Vagina (tissue), 2 donors: ENCODE measurements around the gene H6PD. TPM values are rescaled to one million over a fixed set of nuclear protein-coding genes. Genes with fewer than 3 reads are reported as not detected.

ENCODE experiments used
- DNase-seq, 2 donors: peaks; one replicate each; pipeline ENCODE4 v3.0.0-alpha.2; 2017; ENCODE audit errors: extremely low spot score in 2 of 2
- H3K27ac ChIP-seq: fragments of 200-600 bp; sonication (generic); one replicate; pipeline ENCODE4 v1.5.1; 2019
- H3K27me3 ChIP-seq: fragments of 200-600 bp; sonication (generic); one replicate; pipeline ENCODE4 v1.5.1; 2019
- H3K36me3 ChIP-seq, 2 donors: fragments of 200-600 bp; sonication (generic); one replicate each; pipeline ENCODE4 v1.5.1; 2017 to 2019
- H3K4me1 ChIP-seq: fragments of 200-600 bp; sonication (generic); one replicate; pipeline ENCODE4 v1.5.1; 2019
- H3K4me3 ChIP-seq, 2 donors: fragments of 200-600 bp; sonication (generic); 1 replicate in 1 of 2; 2 replicates in 1 of 2; pipeline ENCODE4 v1.5.1; 2016 to 2019
- H3K9me3 ChIP-seq: fragments of 200-600 bp; sonication (generic); one replicate; pipeline ENCODE4 v1.5.1; 2019
- CTCF ChIP-seq, 3 experiments: fragments of 450-650 bp in 2 of 3; fragments of 200-600 bp in 1 of 3; sonication (generic) in 1 of 3; IDR thresholded peaks; one replicate each; pipeline ENCODE4 v1.5.1; 2017 to 2019; ENCODE audit warnings: antibody characterized with exemption in 3 of 3, mild to moderate bottlenecking in 2 of 3, moderate library complexity in 2 of 3
- POLR2A ChIP-seq, 2 donors: fragments of 450-650 bp; IDR thresholded peaks; one replicate each; pipeline ENCODE4 v1.6.1; 2017; ENCODE audit warnings: antibody characterized with exemption in 2 of 2, mild to moderate bottlenecking in 2 of 2, moderate library complexity in 2 of 2
- POLR2AphosphoS5 ChIP-seq, 2 donors: sonication (generic); formaldehyde crosslinking; IDR thresholded peaks; one replicate each; pipeline ENCODE4 v1.9.0; 2017; ENCODE audit warnings: antibody characterized with exemption in 2 of 2, mild to moderate bottlenecking in 2 of 2, low read depth in 1 of 2; ENCODE audit not compliant: insufficient read depth in 1 of 2
- intact Hi-C: fragments of 100-400 bp; cut with DNase I; formaldehyde crosslinking; loops from one replicate; pipeline ENCODE4 v1.15.1; 2023
- total RNA-seq: library from RNA; depleted of rRNA; stranded (reverse); fragments of >200 nt; gene quantifications from one replicate; pipeline ENCODE4 v1.2.3, GENCODE V29; 2016

The H6PD gene
- total RNA-seq, 1 donor from 2014 or later: 65.1 TPM

GRCh38 chr1:9207086-9207485 lies 27.5 kb upstream of the H6PD start:
- H3K9me3 ChIP-seq: no peaks in the 10 kb centered on the region
- intact Hi-C loops: no loop called here
- no peak overlapping the region for H3K4me3 ChIP-seq
- no peaks in the 10 kb centered on the region for H3K36me3 ChIP-seq
- TF ChIP-seq POLR2A (IDR thresholded peaks at IDR 0.05): no peak
- no peak for TF ChIP-seq CTCF (IDR thresholded peaks at IDR 0.05)
- TF ChIP-seq POLR2AphosphoS5 (IDR thresholded peaks at IDR 0.05; ENCODE audit: insufficient read depth in 1 of 2, low read depth in 1 of 2): no peak
- H3K4me1 ChIP-seq: peaks cover 7% of the 10 kb centered on the region
- no peak for DNase-seq
- H3K27me3 ChIP-seq: no peaks in the 10 kb centered on the region
- no peak overlapping the region for H3K27ac ChIP-seq

- Histone ChIP-seq H3K36me3 (no peaks in the 10 kb centered on the region), H3K4me1 (peaks cover under 1% of the 10 kb centered on the region), H3K4me3 (no peak overlapping the region), H3K27ac (no peak overlapping the region), H3K9me3 (no peaks in the 10 kb centered on the region), H3K27me3 (no peaks in the 10 kb centered on the region)
- intact Hi-C loops: no loop called here
- DNase-seq: no peak
- TF ChIP-seq CTCF (IDR thresholded peaks at IDR 0.05) (no peak), POLR2A (IDR thresholded peaks at IDR 0.05) (no peak), POLR2AphosphoS5 (IDR thresholded peaks at IDR 0.05; ENCODE audit: insufficient read depth in 1 of 2, low read depth in 1 of 2) (no peak)
These were observed 26.9 kb upstream of the H6PD start for GRCh38 chr1:9207715-9208114.

GRCh38 chr1:9211291-9211811 lies 23.2 kb upstream of the H6PD start:
- no peaks in the 10 kb centered on the region for H3K9me3 ChIP-seq
- no peak overlapping the region for H3K27ac ChIP-seq
- no peaks in the 10 kb centered on the region for H3K4me1 ChIP-seq
- TF ChIP-seq POLR2AphosphoS5 (IDR thresholded peaks at IDR 0.05; ENCODE audit: insufficient read depth in 1 of 2, low read depth in 1 of 2) (no peak), POLR2A (IDR thresholded peaks at IDR 0.05) (no peak), CTCF (IDR thresholded peaks at IDR 0.05) (no peak)
- no peak overlapping the region for H3K4me3 ChIP-seq
- H3K27me3 ChIP-seq: no peaks in the 10 kb centered on the region
- H3K36me3 ChIP-seq: no peaks in the 10 kb centered on the region
- no peak for DNase-seq
- intact Hi-C loops: no loop called here

- no peak overlapping the region for H3K27ac ChIP-seq
- DNase-seq: no peak
- no peaks in the 10 kb centered on the region for H3K4me1 ChIP-seq
- H3K27me3 ChIP-seq: no peaks in the 10 kb centered on the region
- H3K36me3 ChIP-seq: no peaks in the 10 kb centered on the region
- no peaks in the 10 kb centered on the region for H3K9me3 ChIP-seq
- TF ChIP-seq CTCF (IDR thresholded peaks at IDR 0.05): no peak
- no peak for TF ChIP-seq POLR2A (IDR thresholded peaks at IDR 0.05)
- no peak for TF ChIP-seq POLR2AphosphoS5 (IDR thresholded peaks at IDR 0.05; ENCODE audit: insufficient read depth in 1 of 2, low read depth in 1 of 2)
- no peak overlapping the region for H3K4me3 ChIP-seq
- intact Hi-C loops: no loop called here
These were observed 21.8 kb upstream of the H6PD start for GRCh38 chr1:9212735-9213134.

- no peak for TF ChIP-seq CTCF (IDR thresholded peaks at IDR 0.05)
These were observed 20.6 kb upstream of the H6PD start for GRCh38 chr1:9213956-9214355.

More at GRCh38 chr1:9213956-9214355, 20.6 kb upstream of the H6PD start:
- H3K27me3 ChIP-seq: no peaks in the 10 kb centered on the region
- intact Hi-C loops: no loop called here
- no peaks in the 10 kb centered on the region for H3K9me3 ChIP-seq
- DNase-seq: no peak
- H3K4me3 ChIP-seq: no peak overlapping the region
- H3K27ac ChIP-seq: no peak overlapping the region
- H3K36me3 ChIP-seq: no peaks in the 10 kb centered on the region
- H3K4me1 ChIP-seq: no peaks in the 10 kb centered on the region
